SH-SY5Y (cell line): ENCODE results near the gene DIS3L2.

Experiments
- GATA2 ChIP-seq: IDR thresholded peaks from 2 replicates; pipeline ENCODE4 v1.6.1; 2011; ENCODE audit warnings: mild to moderate bottlenecking, low read depth, low read length
- GATA3 ChIP-seq: IDR thresholded peaks from 2 replicates; pipeline ENCODE4 v1.6.1; 2011; ENCODE audit warnings: low read depth, mild to moderate bottlenecking, low read length, moderate library complexity

GRCh38 chr2:232307854-232308253 is 346.3 kb downstream of the DIS3L2 start:
- TF ChIP-seq GATA2, result no peak
- no peak for TF ChIP-seq GATA3
